ENCODE data around the gene KIRREL3. TPM values are rescaled to one million over a fixed set of nuclear protein-coding genes. Genes with fewer than 3 reads are reported as not detected.

The KIRREL3 gene
- total RNA-seq, 2 donors from 2014 or later, result not detected

DNA sequence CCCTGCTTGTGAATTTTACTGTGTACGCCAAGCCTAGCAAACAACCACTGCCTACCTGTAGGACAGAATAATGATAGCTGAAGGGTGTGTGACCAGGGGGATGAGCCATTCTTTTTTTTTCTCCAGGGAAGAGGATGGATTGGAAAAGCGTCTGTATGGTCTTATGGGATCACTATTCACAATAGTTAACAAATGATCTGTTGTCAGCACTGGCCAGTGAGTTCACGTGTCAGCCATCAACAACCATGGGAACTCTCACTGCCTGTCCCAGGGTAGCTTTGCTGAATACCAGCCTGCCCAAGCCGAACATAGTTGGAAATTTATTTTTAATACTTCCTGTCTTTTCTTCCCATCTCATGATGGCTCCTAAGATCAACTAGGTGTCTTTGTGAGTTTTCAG lies 474.9 kb downstream of the KIRREL3 start:
- Mint-ChIP-seq H3K36me3 (no peaks in the 10 kb centered on the region), H3K9me3 (no peaks in the 10 kb centered on the region), H3K27ac (no peak overlapping the region)
- no peak for ATAC-seq
- DNase-seq (ENCODE audit: low spot score in 2 of 2), result no peak

DNA sequence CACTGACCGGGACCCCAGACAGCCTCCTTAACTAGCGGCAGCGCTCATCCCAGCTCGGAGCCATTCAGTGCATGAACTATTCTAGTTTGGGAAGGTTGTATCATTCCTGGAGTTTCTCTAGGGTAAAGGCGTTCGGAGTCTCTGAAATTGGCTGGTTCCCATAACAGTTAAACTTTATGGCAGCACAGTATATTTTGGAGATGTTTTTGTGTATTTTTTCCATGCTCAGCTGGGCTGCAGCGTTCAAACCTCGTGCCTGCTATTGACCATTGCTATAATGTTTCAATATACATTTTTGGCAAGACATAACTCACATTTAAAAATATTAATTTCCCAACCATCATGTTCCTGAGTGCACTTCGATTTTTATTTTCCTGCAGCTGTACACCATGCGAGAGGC lies 475.4 kb downstream of the KIRREL3 start:
- Mint-ChIP-seq H3K9me3 (no peaks in the 10 kb centered on the region), H3K36me3 (no peaks in the 10 kb centered on the region), H3K27ac (no peak overlapping the region)
- DNase-seq (ENCODE audit: low spot score in 2 of 2) (no peak), ATAC-seq (no peak)

DNA sequence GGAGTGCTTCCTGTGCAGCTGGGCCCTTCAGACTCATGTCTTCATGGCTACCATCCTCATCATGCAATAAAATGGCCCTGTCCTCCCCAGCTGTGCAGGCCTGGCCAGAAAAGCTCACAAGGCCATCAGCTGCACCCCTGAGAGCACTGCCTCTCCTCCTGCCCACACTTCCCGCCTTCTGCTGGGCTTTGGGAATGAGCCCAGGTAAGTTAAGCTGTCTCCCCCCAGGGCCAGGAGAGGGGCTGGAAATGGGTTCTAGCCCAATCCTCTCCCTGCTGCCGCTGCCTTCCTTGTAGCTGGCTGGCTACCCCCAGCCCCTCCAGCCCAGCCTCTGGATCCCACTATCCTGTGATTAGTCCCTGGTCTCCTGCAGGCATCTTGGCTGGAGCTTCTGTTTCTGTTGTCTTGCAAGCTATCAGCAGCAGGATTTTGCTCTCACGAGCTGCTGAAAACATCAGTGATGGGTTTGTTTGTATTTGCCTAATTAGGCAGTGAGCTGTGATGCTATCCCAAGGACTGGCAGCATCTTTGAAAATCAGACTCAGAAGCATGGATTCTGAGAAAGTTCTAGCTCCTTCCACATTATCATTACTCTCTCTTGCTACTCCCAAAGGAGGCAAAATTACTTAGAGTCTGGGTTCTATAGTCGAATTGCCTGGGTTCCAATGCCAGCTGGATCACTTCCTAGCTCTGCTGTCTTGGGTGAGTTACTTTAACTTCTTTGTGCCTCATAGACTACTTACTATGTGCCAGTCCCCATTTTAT lies 476.9 kb downstream of the KIRREL3 start:
- Mint-ChIP-seq H3K36me3 (no peaks in the 10 kb centered on the region), H3K9me3 (no peaks in the 10 kb centered on the region), H3K27ac (no peak overlapping the region)
- no peak for DNase-seq (ENCODE audit: low spot score in 2 of 2)
- no peak for ATAC-seq

DNA sequence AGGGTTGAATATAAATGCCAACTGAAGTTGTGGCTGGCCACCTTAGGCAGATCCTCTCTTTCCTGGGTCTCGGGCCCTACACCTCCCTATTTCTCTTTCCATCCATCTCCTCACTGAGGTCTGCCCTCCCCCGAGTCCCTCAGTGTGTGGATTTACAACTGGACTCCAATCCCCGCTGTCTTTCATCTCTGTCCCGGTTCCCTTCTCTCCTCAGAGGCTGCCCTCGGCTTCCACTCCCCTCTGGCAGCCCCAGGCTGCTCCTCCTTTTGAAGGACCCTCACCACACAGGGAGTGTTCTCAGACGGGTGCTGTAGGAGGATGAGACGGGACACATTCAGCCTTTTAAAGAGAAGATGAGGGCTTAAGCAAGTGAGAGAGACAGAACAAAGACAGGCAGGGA lies 478.0 kb downstream of the KIRREL3 start:
- Mint-ChIP-seq H3K36me3 (no peaks in the 10 kb centered on the region), H3K9me3 (no peaks in the 10 kb centered on the region), H3K27ac (no peak overlapping the region)
- no peak for DNase-seq (ENCODE audit: low spot score in 2 of 2)
- no peak for ATAC-seq

DNA sequence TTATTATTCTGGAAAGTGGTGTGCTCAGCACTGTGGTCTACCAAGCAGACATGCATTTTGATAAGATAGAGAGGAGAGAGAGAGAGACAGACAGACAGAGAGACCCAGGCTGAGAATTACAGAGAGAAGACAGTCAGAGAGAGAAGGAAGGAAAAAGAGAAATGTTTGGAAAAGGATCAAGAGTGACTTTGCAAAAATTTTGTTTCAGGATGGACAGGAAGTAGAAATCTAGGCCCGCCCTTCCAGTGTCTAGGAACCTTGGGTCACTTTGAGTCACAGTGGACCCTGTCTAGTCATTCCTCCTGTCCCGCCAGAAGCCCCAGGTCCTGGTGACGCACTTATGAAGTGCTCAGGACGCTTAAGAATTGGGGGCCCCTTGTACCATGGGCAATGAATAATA lies 478.4 kb downstream of the KIRREL3 start:
- no peaks in the 10 kb centered on the region for H3K9me3 Mint-ChIP-seq
- ATAC-seq (no peak), DNase-seq (ENCODE audit: low spot score in 2 of 2) (no peak)
- H3K27ac Mint-ChIP-seq, result no peak overlapping the region
- H3K36me3 Mint-ChIP-seq, result no peaks in the 10 kb centered on the region

DNA sequence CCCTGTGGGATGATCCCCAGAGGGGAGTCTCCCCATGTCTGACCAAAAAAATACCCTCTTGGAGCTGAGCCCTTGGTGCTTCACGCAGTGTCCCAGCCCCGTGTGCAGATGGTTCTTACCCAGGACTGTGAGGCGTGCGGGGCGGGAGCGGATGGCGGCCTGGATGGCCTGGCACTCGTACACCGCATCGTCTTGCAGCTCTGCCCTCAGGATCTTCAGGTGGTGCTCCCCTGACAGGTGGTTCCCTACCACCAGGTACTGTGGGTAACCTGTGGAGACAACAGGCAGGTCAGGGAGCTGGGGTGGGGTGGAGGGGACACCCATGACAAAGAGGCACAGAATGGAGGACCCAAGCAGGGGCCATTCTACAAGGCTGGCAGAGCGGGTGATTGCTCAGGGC lies 479.4 kb downstream of the KIRREL3 start:
- no peaks in the 10 kb centered on the region for H3K9me3 Mint-ChIP-seq
- H3K36me3 Mint-ChIP-seq, result no peaks in the 10 kb centered on the region
- no peak for ATAC-seq
- no peak for DNase-seq (ENCODE audit: low spot score in 2 of 2)
- no peak overlapping the region for H3K27ac Mint-ChIP-seq

DNA sequence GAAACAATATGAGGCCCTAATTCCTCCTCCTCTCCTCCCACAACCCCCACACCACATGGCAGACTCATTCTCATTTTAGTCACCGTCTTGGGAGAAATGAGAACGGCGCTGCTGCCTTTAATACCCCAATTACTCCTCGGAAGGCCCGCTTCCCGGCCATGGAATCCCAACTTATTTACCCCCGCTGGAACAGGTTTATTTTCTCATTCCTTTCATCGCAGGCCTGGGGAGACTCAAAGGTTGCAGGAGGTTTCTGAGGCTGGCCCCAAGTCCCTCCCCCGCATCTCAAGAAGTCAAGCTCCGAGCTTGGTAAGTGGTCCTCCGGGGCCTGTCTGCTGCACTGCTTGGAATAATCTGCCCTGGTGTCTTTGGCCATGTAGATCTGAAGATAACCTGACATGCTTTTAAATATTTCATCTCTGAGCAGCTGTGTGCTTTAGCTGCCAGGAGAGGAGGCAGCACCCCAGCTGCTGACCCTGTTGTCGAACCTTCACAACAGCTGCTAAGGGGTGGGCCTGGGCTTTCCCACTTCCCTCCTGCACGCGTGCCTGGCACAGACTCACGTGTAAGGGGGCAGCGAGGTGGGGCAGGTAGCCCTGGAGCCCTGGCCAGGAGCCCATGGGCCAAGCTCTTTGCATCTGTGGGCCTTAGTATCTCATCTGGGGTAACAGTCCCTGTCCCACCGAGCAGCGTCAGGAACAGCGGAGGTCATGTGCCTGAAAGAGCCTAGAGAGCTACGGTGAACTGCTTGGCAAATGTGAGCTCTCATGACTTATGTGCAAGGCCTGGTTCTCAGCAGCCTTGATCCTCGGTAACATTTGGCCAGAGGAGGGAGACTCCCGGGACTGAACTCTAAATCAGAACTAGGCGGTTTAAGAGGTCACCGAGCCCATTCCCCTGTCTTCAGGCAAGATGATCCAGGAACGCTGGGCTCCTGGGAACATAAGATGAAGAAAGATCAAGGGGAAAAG lies 480.5 kb downstream of the KIRREL3 start:
- DNase-seq (ENCODE audit: low spot score in 2 of 2), result no peak
- H3K27ac Mint-ChIP-seq, result no peak overlapping the region

DNA sequence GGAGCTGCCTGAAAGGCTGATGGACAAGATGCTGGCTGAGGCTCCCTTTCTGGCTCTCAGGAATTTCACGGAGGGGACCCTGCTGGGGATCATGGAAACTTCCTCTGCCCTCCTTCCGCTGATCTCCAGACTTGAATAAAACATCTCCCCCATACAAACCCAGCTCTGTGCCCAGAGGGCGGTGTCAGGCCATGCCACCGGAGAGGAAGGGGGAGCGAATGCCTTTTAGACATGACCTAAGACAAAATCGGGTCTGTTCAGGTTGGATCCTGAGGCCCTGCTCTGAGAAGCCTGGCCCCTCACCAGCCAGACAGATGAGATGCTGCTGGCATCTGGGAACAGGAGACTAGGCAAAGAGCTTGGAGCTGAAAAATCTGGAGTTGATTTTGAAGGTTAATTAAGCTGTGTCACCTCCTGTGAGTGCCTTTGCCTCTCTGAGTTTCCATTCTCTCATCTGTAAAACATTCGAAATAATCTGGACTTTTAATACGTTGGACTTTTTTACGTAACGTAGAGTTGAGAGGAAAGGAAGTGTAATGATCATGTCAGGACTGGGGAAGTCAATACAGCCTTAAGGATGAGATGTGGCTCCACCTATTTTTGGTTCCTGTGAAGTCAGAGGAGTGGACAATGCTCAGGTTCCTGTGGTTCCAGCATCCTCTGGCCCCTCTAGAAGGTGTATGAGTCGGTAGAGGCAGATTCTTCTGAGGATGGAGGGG lies 481.4 kb downstream of the KIRREL3 start:
- no peak for ATAC-seq

More for the DNA sequence above, 480.5 kb downstream of the KIRREL3 start:
- no peaks in the 10 kb centered on the region for H3K36me3 Mint-ChIP-seq
- no peaks in the 10 kb centered on the region for H3K9me3 Mint-ChIP-seq
- no peak for ATAC-seq

DNA sequence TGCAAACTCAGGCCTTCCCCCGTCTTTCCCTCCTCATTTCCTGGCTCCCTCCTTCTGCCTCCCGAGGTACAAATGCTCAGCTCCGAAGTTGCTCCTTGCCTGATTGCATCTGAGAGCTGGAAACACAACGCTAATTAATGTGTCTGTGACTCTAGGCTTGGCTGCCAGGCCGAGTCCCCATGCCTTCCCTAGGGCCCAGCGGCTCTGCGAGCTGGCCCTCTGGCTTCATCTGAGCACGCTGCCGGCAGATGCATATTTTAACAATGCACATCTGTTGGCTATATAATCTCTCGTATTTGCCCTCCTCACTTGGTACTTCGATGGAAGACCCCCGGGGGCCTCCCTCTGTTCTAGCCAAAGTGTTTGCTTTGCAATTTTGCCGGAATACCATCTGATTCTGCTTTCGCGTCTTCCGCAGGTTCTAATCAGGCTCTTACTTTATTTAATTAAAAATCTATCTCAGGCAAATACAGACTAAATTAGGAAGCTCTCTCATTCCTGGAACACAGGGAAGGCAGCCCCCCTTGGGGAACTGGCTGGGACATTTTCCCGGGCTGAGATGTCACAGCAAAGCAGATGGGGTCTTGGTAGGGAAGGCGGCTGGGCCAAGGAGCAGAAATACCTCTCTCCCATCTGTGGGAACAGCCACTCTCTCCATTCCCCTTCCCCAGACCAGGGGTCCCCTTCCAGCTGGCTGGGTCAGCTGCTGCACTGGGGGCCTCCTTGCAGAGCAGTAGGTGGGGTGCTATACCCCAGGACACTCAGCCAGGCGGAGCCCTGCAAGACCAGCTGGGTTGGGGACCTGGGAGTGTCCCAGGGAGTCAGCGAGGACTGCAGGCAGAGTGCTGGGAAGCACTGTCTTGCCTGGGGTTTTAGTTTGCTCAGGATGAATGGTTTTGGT lies 482.2 kb downstream of the KIRREL3 start:
- ATAC-seq, result no peak
- Mint-ChIP-seq H3K9me3 (no peaks in the 10 kb centered on the region), H3K36me3 (no peaks in the 10 kb centered on the region), H3K27ac (no peak overlapping the region)
- no peak for DNase-seq (ENCODE audit: low spot score in 2 of 2)

More for the DNA sequence above, 481.4 kb downstream of the KIRREL3 start:
- Mint-ChIP-seq H3K36me3 (no peaks in the 10 kb centered on the region), H3K27ac (no peak overlapping the region), H3K9me3 (no peaks in the 10 kb centered on the region)
- no peak for DNase-seq (ENCODE audit: low spot score in 2 of 2)

DNA sequence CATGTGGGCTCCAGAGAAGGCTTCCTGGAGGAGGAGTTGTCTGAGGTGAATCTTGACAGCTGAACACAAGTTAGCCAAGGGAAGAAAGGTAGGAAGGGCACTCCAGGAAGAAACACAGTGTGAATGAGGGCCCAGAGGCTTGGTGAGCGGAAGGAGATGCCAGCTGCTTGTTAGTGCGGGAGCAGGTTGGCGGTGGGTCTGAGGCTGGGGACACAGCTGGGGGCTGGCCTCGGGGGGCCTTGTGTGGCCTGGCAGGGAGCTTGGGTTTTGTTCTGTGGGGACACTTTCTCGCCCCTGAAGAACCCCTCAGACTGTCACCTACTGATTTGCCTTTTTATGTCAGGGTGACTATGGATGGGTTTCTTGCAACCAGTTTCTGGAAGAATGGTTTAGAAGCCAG lies 485.1 kb downstream of the KIRREL3 start:
- no peaks in the 10 kb centered on the region for H3K9me3 Mint-ChIP-seq

DNA sequence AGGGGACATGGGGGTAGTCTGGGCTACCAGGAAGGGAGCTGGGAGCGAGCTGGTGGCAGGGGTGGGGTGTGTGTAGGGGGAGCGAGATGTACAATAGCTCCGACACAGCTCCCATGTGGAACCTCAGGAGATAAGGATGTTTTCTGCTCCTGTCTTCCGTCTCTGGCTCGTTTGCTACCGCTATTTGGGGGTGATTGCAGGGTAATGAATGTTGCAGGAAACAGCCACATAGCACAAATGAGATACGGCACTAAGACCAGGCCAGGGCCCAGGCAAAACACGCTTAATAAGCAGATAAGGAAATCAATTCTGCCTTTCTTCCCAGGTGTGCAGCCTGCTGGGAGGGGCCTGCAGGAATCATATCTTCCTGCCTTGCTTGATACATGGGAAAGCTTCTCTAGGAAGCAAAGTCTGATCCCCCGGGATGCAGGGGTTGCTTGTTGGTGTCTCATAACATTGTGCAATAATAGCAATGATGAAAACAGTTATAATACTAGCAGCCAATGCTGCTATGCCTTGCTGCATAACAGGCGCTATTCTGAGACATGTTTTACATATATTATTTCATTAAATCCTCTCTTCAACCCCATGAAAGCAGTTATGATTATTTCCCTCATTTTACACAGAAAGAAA lies 486.4 kb downstream of the KIRREL3 start:
- H3K27ac Mint-ChIP-seq, result no peak overlapping the region
- H3K36me3 Mint-ChIP-seq, result no peaks in the 10 kb centered on the region
- no peak for ATAC-seq
- H3K9me3 Mint-ChIP-seq, result no peaks in the 10 kb centered on the region
- DNase-seq (ENCODE audit: low spot score in 2 of 2), result no peak

More for the DNA sequence above, 485.1 kb downstream of the KIRREL3 start:
- H3K36me3 Mint-ChIP-seq, result no peaks in the 10 kb centered on the region
- ATAC-seq (no peak), DNase-seq (ENCODE audit: low spot score in 2 of 2) (no peak)
- H3K27ac Mint-ChIP-seq, result no peak overlapping the region

DNA sequence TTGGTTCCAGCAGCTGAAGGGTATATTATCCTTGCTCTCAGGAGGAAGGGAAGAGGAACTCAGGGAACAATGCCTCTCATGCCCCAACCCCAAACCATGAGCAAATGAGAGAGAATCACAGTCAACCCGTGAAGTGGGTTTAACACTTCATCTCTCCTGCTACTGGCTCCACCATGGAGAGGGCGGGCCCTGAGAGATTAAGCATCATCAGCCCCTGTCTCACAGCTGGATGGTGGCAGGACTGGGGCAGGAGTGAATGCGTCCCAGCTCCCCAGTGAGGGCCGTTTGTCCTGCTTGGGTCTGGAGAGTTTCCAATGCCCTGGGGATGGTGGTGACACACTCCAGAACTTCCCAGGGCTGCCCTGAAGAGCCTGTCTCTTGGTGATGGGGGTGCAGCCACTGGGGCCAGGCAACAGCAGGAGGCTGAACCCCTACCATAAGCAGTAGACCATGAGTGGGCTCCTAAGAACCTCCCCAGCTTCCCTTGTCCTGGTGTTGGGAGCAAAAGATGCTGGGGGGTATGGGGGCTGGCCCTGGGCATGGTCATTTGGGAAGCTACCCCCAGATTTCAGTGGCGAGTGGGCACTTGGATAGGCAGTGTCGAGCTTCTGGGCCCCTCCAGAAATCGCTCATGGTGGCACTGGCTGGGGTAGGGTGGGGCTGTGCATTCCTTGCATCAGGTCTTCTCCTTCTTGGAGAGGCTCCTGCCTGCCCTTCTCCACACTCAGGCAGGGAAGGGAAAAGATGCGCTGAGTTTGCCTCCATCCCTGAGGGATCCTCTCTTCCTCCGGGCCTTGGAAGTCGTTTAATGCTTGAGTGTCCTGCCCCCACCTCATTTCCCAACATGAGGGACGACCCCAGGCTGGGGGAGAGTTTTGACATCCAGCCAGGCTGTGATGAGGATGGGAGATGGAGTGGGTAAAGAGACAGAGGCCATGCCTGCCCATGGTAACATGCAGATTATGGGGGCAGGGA lies 487.5 kb downstream of the KIRREL3 start:
- Mint-ChIP-seq H3K27ac (no peak overlapping the region), H3K36me3 (no peaks in the 10 kb centered on the region), H3K9me3 (no peaks in the 10 kb centered on the region)
- DNase-seq (ENCODE audit: low spot score in 2 of 2), result no peak
- ATAC-seq, result no peak

DNA sequence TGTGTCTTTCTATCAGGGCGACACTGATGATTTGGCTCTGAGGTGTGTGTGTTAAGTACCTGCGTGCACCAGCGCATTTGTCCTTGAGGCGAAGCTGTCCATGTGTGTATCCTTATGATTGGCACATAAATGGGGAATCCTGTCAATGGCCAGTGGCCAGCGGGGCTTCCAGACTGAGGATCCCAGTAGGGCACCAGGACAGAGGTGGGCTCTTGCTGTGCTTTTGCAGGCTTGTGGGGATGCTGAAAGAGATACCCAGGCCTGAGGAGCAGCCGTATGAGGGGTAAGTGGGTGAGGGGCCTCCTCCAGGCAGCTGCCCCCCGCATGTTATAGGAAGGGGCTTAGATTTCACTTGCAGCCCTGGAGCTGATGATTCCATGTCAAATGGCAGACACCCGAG lies 488.3 kb downstream of the KIRREL3 start:
- no peaks in the 10 kb centered on the region for H3K36me3 Mint-ChIP-seq

DNA sequence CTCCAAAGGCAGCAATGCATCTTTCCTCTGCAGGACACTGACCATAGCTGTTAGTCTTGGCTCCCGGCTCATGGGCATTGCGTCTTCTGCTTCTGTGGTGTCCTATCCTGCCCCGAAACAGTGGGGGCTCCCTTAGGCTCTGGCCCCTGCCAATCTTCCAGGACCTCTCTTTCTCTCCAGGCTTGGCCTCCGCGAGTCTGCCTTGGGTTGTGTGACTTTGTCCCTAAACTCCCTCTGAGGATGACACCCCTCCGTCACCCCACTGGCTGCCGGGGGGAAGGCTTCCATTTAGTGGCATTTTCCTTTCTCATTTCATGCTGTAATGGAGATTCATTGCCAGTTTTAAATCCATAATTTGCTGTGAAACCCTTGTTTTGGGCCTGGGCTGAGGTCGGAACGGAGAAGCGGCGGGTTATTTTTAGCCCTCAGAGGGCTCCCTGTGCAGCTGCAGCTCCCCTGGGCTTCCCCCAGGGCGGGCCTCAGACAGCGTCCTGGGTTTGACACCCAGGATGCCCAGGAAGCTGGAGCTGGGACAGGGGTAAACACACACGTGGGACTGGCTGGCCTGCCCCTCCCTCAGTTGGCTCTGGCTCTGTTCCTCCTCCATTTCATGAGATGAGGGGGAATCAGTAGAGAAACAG lies 489.0 kb downstream of the KIRREL3 start:
- Mint-ChIP-seq H3K27ac (no peak overlapping the region), H3K36me3 (no peaks in the 10 kb centered on the region), H3K9me3 (no peaks in the 10 kb centered on the region)
- ATAC-seq (no peak), DNase-seq (ENCODE audit: low spot score in 2 of 2) (no peak)

More for the DNA sequence above, 488.3 kb downstream of the KIRREL3 start:
- DNase-seq (ENCODE audit: low spot score in 2 of 2) (no peak), ATAC-seq (no peak)
- Mint-ChIP-seq H3K9me3 (no peaks in the 10 kb centered on the region), H3K27ac (no peak overlapping the region)
